ENCODE results near the gene EFHC1.

DNA sequence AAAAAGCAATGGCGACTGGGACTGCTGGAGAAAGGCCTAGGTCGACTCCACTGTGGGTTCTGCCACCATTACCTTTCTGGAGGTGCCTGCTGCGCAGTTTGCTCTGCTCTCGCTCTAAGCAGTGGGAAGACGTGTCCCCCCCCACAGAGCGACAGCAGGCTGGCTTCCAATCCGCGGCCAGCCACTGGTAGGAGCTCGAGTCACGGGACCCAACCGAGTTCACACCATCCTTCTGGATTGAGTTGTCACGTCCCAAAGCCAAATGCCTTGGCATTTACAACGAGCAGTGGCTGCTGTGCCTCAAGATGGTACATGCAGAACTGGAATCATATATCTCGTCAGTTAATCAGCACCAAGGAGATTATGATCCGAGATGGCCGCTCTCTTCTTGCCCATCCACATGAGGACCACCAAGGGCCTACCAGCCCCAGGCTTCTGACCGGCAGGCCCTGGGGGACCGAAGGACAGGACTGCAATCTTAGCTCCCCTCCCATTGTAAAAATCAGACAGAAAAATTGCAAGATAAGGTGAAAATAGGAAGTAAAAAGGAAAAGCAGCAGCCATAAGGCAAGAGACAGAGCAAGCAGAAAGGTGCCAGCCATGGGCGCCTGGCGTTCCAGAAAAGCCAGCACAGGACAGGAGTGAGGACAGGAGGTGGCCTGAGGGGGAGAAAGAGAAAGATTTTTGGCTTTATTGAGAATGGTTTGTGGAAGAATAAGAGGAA is 82.3 kb downstream of the EFHC1 start:
- TF ChIP-seq, protein P1, sequence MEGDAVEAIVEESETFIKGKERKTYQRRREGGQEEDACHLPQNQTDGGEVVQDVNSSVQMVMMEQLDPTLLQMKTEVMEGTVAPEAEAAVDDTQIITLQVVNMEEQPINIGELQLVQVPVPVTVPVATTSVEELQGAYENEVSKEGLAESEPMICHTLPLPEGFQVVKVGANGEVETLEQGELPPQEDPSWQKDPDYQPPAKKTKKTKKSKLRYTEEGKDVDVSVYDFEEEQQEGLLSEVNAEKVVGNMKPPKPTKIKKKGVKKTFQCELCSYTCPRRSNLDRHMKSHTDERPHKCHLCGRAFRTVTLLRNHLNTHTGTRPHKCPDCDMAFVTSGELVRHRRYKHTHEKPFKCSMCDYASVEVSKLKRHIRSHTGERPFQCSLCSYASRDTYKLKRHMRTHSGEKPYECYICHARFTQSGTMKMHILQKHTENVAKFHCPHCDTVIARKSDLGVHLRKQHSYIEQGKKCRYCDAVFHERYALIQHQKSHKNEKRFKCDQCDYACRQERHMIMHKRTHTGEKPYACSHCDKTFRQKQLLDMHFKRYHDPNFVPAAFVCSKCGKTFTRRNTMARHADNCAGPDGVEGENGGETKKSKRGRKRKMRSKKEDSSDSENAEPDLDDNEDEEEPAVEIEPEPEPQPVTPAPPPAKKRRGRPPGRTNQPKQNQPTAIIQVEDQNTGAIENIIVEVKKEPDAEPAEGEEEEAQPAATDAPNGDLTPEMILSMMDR (conservative IDR thresholded peaks at IDR 0.05 in 1 of 2, IDR thresholded peaks at IDR 0.05 in 1 of 2; ENCODE audit: extremely low read depth in 1 of 2, insufficient read depth in 1 of 2, low read depth in 1 of 2, low read length in 2 of 2), result no peak
- TF ChIP-seq EZH2 (IDR thresholded peaks at IDR 0.05; ENCODE audit: borderline replicate concordance, low read length), result no peak

All from mammary epithelial cell (primary cell).